GM06990 (cell line): ENCODE data around the gene DYNLL1.
"Not testable (repeated sequence)": the region's sequence is repeated elsewhere in the genome, so short reads cannot be mapped to it uniquely, and the experiment has no call there.

ENCODE experiments used
- DNase-seq: peaks from one replicate; pipeline ENCODE4 v3.0.0-alpha.2; 2011; ENCODE audit not compliant: insufficient read length; ENCODE audit errors: extremely low read depth
- H3K27me3 ChIP-seq: replicated peaks from 2 replicates; pipeline ENCODE4 v1.6.0; 2011; ENCODE audit warnings: low read length; ENCODE audit not compliant: control insufficient read depth, insufficient read depth
- H3K36me3 ChIP-seq: 2 replicates; pipeline ENCODE4 v1.5.1; 2011; ENCODE audit warnings: low read length; ENCODE audit not compliant: control insufficient read depth, insufficient read depth
- H3K4me3 ChIP-seq: replicated peaks from 2 replicates; pipeline ENCODE4 v1.5.1; 2011; ENCODE audit warnings: low read depth, mild to moderate bottlenecking, control low read depth, low read length
- TF ChIP-seq, protein P1 (sequence below): IDR thresholded peaks from 2 replicates; pipeline ENCODE4 v1.5.1; 2011; ENCODE audit warnings: low read length, control low read depth, mild to moderate bottlenecking, inconsistent platforms; ENCODE audit not compliant: insufficient read depth, poor library complexity, severe bottlenecking

Gene DYNLL1

DNA sequence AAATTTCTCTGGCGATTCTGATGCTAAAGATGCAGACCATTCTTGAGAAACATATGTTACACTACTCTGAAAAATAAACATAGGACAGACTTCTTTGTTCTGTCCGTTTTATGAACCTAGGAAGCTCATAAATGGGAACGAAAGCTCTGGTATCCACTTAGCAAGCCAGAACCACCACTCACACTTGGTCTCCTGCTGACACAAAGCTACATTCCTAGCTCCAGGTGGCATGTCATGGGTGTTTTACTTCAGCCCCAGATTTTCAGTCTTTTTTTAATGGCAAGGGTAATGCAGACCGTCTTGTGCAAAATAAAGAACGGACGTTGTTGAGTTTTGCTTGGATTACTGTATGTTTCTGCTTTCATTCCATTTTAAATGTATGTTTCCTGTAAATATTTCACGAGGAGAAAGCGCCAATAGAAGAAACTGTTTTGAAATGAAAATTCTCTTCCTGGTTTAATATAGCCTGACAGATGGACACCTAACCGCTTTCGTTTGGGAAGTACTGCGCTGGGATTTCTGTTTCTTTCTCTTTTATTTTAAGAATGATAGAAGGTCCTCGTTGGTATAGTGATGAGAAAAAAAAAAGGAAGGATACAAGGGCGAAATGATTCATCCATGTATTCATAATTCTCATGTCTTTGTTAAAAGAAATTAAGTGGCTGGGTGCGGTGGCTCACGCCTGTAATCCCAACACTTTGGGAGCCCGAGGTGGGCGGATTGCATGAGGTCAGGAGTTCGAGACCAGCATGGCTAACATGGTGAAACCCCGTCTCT lies 33.9 kb downstream of the DYNLL1 start:
- Histone ChIP-seq H3K36me3 (no peaks in the 10 kb centered on the region), H3K27me3 (no peaks in the 10 kb centered on the region), H3K4me3 (peak overlapping the region; percentile 90)
- TF ChIP-seq, protein P1, sequence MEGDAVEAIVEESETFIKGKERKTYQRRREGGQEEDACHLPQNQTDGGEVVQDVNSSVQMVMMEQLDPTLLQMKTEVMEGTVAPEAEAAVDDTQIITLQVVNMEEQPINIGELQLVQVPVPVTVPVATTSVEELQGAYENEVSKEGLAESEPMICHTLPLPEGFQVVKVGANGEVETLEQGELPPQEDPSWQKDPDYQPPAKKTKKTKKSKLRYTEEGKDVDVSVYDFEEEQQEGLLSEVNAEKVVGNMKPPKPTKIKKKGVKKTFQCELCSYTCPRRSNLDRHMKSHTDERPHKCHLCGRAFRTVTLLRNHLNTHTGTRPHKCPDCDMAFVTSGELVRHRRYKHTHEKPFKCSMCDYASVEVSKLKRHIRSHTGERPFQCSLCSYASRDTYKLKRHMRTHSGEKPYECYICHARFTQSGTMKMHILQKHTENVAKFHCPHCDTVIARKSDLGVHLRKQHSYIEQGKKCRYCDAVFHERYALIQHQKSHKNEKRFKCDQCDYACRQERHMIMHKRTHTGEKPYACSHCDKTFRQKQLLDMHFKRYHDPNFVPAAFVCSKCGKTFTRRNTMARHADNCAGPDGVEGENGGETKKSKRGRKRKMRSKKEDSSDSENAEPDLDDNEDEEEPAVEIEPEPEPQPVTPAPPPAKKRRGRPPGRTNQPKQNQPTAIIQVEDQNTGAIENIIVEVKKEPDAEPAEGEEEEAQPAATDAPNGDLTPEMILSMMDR = no peak
- no peak for DNase-seq

GRCh38 chr12:120530418-120530761 lies 34.5 kb downstream of the DYNLL1 start:
- H3K4me3 ChIP-seq = peak overlapping the region; percentile 90
- DNase-seq, H3K36me3 ChIP-seq, H3K27me3 ChIP-seq: not testable (repeated sequence)

GRCh38 chr12:120532701-120533238 lies 36.9 kb downstream of the DYNLL1 start:
- TF ChIP-seq, protein P1 = no peak
- H3K27me3 ChIP-seq = no peaks in the 10 kb centered on the region
- H3K4me3 ChIP-seq = no peak overlapping the region
- DNase-seq = no peak
- H3K36me3 ChIP-seq = no peaks in the 10 kb centered on the region

DNA sequence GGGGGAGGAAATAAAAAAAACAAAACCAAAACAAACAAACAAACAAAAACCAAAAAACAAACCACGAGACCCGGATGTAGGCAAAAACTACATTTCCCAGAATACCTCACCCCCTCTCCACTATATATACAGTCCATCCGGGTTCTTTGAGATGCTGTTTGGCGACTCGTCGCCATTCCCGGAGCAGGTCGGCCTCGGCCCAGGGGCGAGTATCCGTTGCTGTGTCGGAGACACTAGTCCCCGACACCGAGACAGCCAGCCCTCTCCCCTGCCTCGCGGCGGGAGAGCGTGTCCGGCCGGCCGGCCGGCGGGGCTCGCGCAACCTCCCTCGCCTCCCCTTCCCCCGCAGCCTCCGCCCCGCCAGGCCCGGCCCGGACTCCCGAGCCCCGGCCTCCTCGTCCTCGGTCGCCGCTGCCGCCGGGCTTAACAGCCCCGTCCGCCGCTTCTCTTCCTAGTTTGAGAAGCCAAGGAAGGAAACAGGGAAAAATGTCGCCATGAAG lies 38.3 kb downstream of the DYNLL1 start, which contains the start of gene RNF10:
RNF10 (plus strand) TSS at position 154 of the 500 bp plus-strand sequence. CDS start 456 bp downstream, outside the sequence.
- Histone ChIP-seq H3K4me3 (peak within 1 kb of the TSS; percentile 89), H3K27me3 (no peaks in the 10 kb centered on the region), H3K36me3 (no peaks in the 10 kb centered on the region)
- peak; percentile 82 for DNase-seq
- TF ChIP-seq, protein P1 = no peak

- Histone ChIP-seq H3K36me3 (no peaks in the 10 kb centered on the region), H3K4me3 (peak overlapping the region; percentile 89), H3K27me3 (no peaks in the 10 kb centered on the region)
- TF ChIP-seq, protein P1 = peak; percentile 3
- peak; percentile 73 for DNase-seq
Measured at GRCh38 chr12:120534703-120535655, 39.1 kb downstream of the DYNLL1 start.
